ENCODE data around the gene CNTN4.
A peak's percentile ranks its signal among the peaks of the same experiment; 100 is the strongest.

CNTN4 gene

GRCh38 chr3:3015185-3016089 lies 916.8 kb downstream of the CNTN4 start:
- DNase-seq: peak; percentile 55
- in situ Hi-C loops (cut with MboI; ENCODE audit: low pct_unique_long_range_greater_than_20kb, low sequenced_read_pairs): no loop called here

GRCh38 chr3:3016226-3016625 lies 917.6 kb downstream of the CNTN4 start:
- in situ Hi-C loops (cut with MboI; ENCODE audit: low pct_unique_long_range_greater_than_20kb, low sequenced_read_pairs): no loop called here
- no peak for DNase-seq

- DNase-seq: no peak
- in situ Hi-C loops (cut with MboI; ENCODE audit: low pct_unique_long_range_greater_than_20kb, low sequenced_read_pairs): no loop called here
Measured at GRCh38 chr3:3020209-3020608, 921.5 kb downstream of the CNTN4 start.

GRCh38 chr3:3023111-3023745 lies 924.6 kb downstream of the CNTN4 start:
- no peak for DNase-seq
- in situ Hi-C loops (cut with MboI; ENCODE audit: low pct_unique_long_range_greater_than_20kb, low sequenced_read_pairs): no loop called here

GRCh38 chr3:3027976-3028567 lies 929.4 kb downstream of the CNTN4 start:
- no peak for DNase-seq
- in situ Hi-C loops (cut with MboI; ENCODE audit: low pct_unique_long_range_greater_than_20kb, low sequenced_read_pairs): no loop called here

GRCh38 chr3:3031326-3031725 lies 932.7 kb downstream of the CNTN4 start:
- DNase-seq: no peak
- in situ Hi-C loops (cut with MboI; ENCODE audit: low pct_unique_long_range_greater_than_20kb, low sequenced_read_pairs): no loop called here

GRCh38 chr3:3037156-3037555 lies 938.5 kb downstream of the CNTN4 start:
- in situ Hi-C loops (cut with MboI; ENCODE audit: low pct_unique_long_range_greater_than_20kb, low sequenced_read_pairs): no loop called here
- no peak for DNase-seq

GRCh38 chr3:3038201-3038991 lies 939.7 kb downstream of the CNTN4 start:
- in situ Hi-C loops (cut with MboI; ENCODE audit: low pct_unique_long_range_greater_than_20kb, low sequenced_read_pairs): no loop called here
- DNase-seq: no peak

- peak; percentile 11 for DNase-seq
- in situ Hi-C loops (cut with MboI; ENCODE audit: low pct_unique_long_range_greater_than_20kb, low sequenced_read_pairs): no loop called here
Measured at GRCh38 chr3:3053974-3054373, 955.3 kb downstream of the CNTN4 start.

- in situ Hi-C loops (cut with MboI; ENCODE audit: low pct_unique_long_range_greater_than_20kb, low sequenced_read_pairs): no loop called here
- DNase-seq: no peak
Measured at GRCh38 chr3:3059645-3060044, 961.0 kb downstream of the CNTN4 start.

- no peak for DNase-seq
- in situ Hi-C loops (cut with MboI; ENCODE audit: low pct_unique_long_range_greater_than_20kb, low sequenced_read_pairs): no loop called here
Measured at GRCh38 chr3:3064297-3064696, 965.6 kb downstream of the CNTN4 start.

- in situ Hi-C loops (cut with MboI; ENCODE audit: low pct_unique_long_range_greater_than_20kb, low sequenced_read_pairs): no loop called here
Measured at GRCh38 chr3:3065876-3066275, 967.2 kb downstream of the CNTN4 start.

GRCh38 chr3:3066378-3066777 lies 967.7 kb downstream of the CNTN4 start:
- in situ Hi-C loops (cut with MboI; ENCODE audit: low pct_unique_long_range_greater_than_20kb, low sequenced_read_pairs): no loop called here
- DNase-seq: no peak

More at GRCh38 chr3:3065876-3066275, 967.2 kb downstream of the CNTN4 start:
- DNase-seq: no peak

GRCh38 chr3:3066910-3067309 lies 968.2 kb downstream of the CNTN4 start:
- no peak for DNase-seq
- in situ Hi-C loops (cut with MboI; ENCODE audit: low pct_unique_long_range_greater_than_20kb, low sequenced_read_pairs): no loop called here

GRCh38 chr3:3068358-3068881 lies 969.8 kb downstream of the CNTN4 start:
- DNase-seq: no peak
- in situ Hi-C loops (cut with MboI; ENCODE audit: low pct_unique_long_range_greater_than_20kb, low sequenced_read_pairs): no loop called here

- in situ Hi-C loops (cut with MboI; ENCODE audit: low pct_unique_long_range_greater_than_20kb, low sequenced_read_pairs): no loop called here
Measured at GRCh38 chr3:3069723-3070122, 971.1 kb downstream of the CNTN4 start.

GRCh38 chr3:3071136-3071535 lies 972.5 kb downstream of the CNTN4 start:
- no peak for DNase-seq
- in situ Hi-C loops (cut with MboI; ENCODE audit: low pct_unique_long_range_greater_than_20kb, low sequenced_read_pairs): no loop called here

More at GRCh38 chr3:3069723-3070122, 971.1 kb downstream of the CNTN4 start:
- DNase-seq: no peak

GRCh38 chr3:3074551-3075257 lies 976.0 kb downstream of the CNTN4 start:
- no peak for DNase-seq
- in situ Hi-C loops (cut with MboI; ENCODE audit: low pct_unique_long_range_greater_than_20kb, low sequenced_read_pairs): no loop called here

- in situ Hi-C loops (cut with MboI; ENCODE audit: low pct_unique_long_range_greater_than_20kb, low sequenced_read_pairs): no loop called here
Measured at GRCh38 chr3:3080309-3080708, 981.6 kb downstream of the CNTN4 start.

More at GRCh38 chr3:3080309-3080708, 981.6 kb downstream of the CNTN4 start:
- no peak for DNase-seq
